ENCODE measurements around the gene SNX25.
"Not testable (repeated sequence)": the region's sequence is repeated elsewhere in the genome, so short reads cannot be mapped to it uniquely, and the experiment has no call there.

The SNX25 gene

GRCh38 chr4:185232370-185232769 lies 23.0 kb downstream of the SNX25 start:
- DNase-seq (ENCODE audit: low spot score): no peak

GRCh38 chr4:185235119-185235842 lies 25.9 kb downstream of the SNX25 start:
- DNase-seq (ENCODE audit: low spot score): no peak

GRCh38 chr4:185235843-185236503 lies 26.6 kb downstream of the SNX25 start:
- DNase-seq (ENCODE audit: low spot score): no peak

- DNase-seq (ENCODE audit: low spot score): no peak
Observed at GRCh38 chr4:185237175-185237574, 27.8 kb downstream of the SNX25 start.

GRCh38 chr4:185238215-185238681 lies 28.9 kb downstream of the SNX25 start:
- DNase-seq (ENCODE audit: low spot score): peak; percentile 77

GRCh38 chr4:185238750-185239149 lies 29.4 kb downstream of the SNX25 start:
- no peak for DNase-seq (ENCODE audit: low spot score)

- DNase-seq (ENCODE audit: low spot score): not testable (repeated sequence)
Observed at GRCh38 chr4:185240486-185240885, 31.1 kb downstream of the SNX25 start.

- no peak for DNase-seq (ENCODE audit: low spot score)
Observed at GRCh38 chr4:185242749-185243533, 33.5 kb downstream of the SNX25 start.

- DNase-seq (ENCODE audit: low spot score): no peak
Observed at GRCh38 chr4:185243879-185244278, 34.5 kb downstream of the SNX25 start.

- no peak for DNase-seq (ENCODE audit: low spot score)
Observed at GRCh38 chr4:185244763-185245162, 35.4 kb downstream of the SNX25 start.

GRCh38 chr4:185246453-185246852 lies 37.1 kb downstream of the SNX25 start:
- no peak for DNase-seq (ENCODE audit: low spot score)

- DNase-seq (ENCODE audit: low spot score): no peak
Observed at GRCh38 chr4:185247151-185247550, 37.8 kb downstream of the SNX25 start.

GRCh38 chr4:185248393-185249039 lies 39.1 kb downstream of the SNX25 start:
- no peak for DNase-seq (ENCODE audit: low spot score)

- no peak for DNase-seq (ENCODE audit: low spot score)
Observed at GRCh38 chr4:185249105-185249504, 39.7 kb downstream of the SNX25 start.

- no peak for DNase-seq (ENCODE audit: low spot score)
Observed at GRCh38 chr4:185254434-185254833, 45.0 kb downstream of the SNX25 start.

GRCh38 chr4:185255868-185256267 lies 46.5 kb downstream of the SNX25 start:
- no peak for DNase-seq (ENCODE audit: low spot score)

GRCh38 chr4:185256446-185256845 lies 47.0 kb downstream of the SNX25 start:
- no peak for DNase-seq (ENCODE audit: low spot score)

- DNase-seq (ENCODE audit: low spot score): no peak
Observed at GRCh38 chr4:185257086-185257485, 47.7 kb downstream of the SNX25 start.

- no peak for DNase-seq (ENCODE audit: low spot score)
Observed at GRCh38 chr4:185257694-185258093, 48.3 kb downstream of the SNX25 start.

- DNase-seq (ENCODE audit: low spot score): peak; percentile 29
Observed at GRCh38 chr4:185258741-185259140, 49.3 kb downstream of the SNX25 start.

- DNase-seq (ENCODE audit: low spot score): no peak
Observed at GRCh38 chr4:185259719-185260118, 50.3 kb downstream of the SNX25 start.

GRCh38 chr4:185261946-185262345 lies 52.5 kb downstream of the SNX25 start:
- DNase-seq (ENCODE audit: low spot score): no peak
